Naive thymus-derived CD4-positive, alpha-beta T cell (primary cell): ENCODE measurements around the gene CTTNBP2. TPM values are rescaled to one million over a fixed set of nuclear protein-coding genes. Genes with fewer than 3 reads are reported as not detected.

Source experiments
- ATAC-seq: fragments of 150-1000 bp; cut with Tn5 transposase; 2 replicates; pipeline ENCODE4 v1.10.0; 2021; ENCODE audit warnings: mild to moderate bottlenecking, moderate library complexity
- CTCF ChIA-PET: fragments of 350-600 bp; sonication (Branson Sonifier 250); formaldehyde crosslinking; loops from one replicate; lab custom pipeline; 2021; ENCODE audit warnings: antibody characterized with exemption; lab: Charles Lee
- POLR2A ChIA-PET: fragments of 350-600 bp; sonication (Branson Sonifier 250); formaldehyde crosslinking; loops from one replicate; lab custom pipeline; 2021; ENCODE audit warnings: antibody characterized with exemption, inconsistent platforms; lab: Charles Lee
- DNase-seq, 9 donors: peaks; one replicate each; pipeline versions ENCODE4 v3.0.0 to v3.0.0-alpha.2; 2020 to 2022; ENCODE audit warnings: mixed read lengths in 1 of 9
- H3K27ac ChIP-seq: one replicate; pipeline ENCODE4 v1.7.0; 2013; ENCODE audit warnings: mild to moderate bottlenecking, low read depth, low read length, moderate library complexity
- H3K27me3 ChIP-seq, 2 donors: one replicate each; pipeline ENCODE4 v1.7.0; 2013; ENCODE audit warnings: low read length in 2 of 2, mild to moderate bottlenecking in 2 of 2, moderate library complexity in 2 of 2; ENCODE audit not compliant: control insufficient read depth in 2 of 2, insufficient read depth in 2 of 2
- H3K36me3 ChIP-seq, 3 experiments: 1 replicate in 2 of 3; 2 replicates in 1 of 3; pipeline ENCODE4 v1.7.0; 2013; ENCODE audit warnings: low read length in 3 of 3, mild to moderate bottlenecking in 3 of 3, moderate library complexity in 1 of 3; ENCODE audit not compliant: insufficient read depth in 3 of 3, control insufficient read depth in 2 of 3
- H3K4me1 ChIP-seq, 2 donors: one replicate each; pipeline ENCODE4 v1.7.0; 2013; ENCODE audit warnings: low read length in 2 of 2, mild to moderate bottlenecking in 2 of 2, moderate library complexity in 1 of 2; ENCODE audit not compliant: control insufficient read depth in 2 of 2, insufficient read depth in 2 of 2
- H3K4me3 ChIP-seq: 2 replicates; pipeline ENCODE4 v1.7.0; 2013; ENCODE audit warnings: mild to moderate bottlenecking, low read length
- H3K9me3 ChIP-seq, 3 experiments: 1 replicate in 2 of 3; 2 replicates in 1 of 3; pipeline ENCODE4 v1.7.0; 2013; ENCODE audit warnings: low read length in 3 of 3; ENCODE audit not compliant: control insufficient read depth in 2 of 3
- H3K27ac Mint-ChIP-seq, 9 donors: one replicate each; pipeline ENCODE4 v1.8.0; 2020 to 2022; ENCODE audit warnings: mixed read lengths in 9 of 9, mild to moderate bottlenecking in 8 of 9, moderate library complexity in 5 of 9, inconsistent platforms in 2 of 9
- H3K27me3 Mint-ChIP-seq, 5 donors: one replicate each; pipeline ENCODE4 v1.8.0; 2021 to 2022; ENCODE audit warnings: mixed read lengths in 5 of 5, mild to moderate bottlenecking in 1 of 5
- H3K36me3 Mint-ChIP-seq, 5 donors: one replicate each; pipeline ENCODE4 v1.8.0; 2020 to 2022; ENCODE audit warnings: mixed read lengths in 5 of 5, mild to moderate bottlenecking in 3 of 5, inconsistent platforms in 1 of 5
- H3K4me1 Mint-ChIP-seq, 7 donors: one replicate each; pipeline ENCODE4 v1.8.0; 2020 to 2022; ENCODE audit warnings: mixed read lengths in 7 of 7, mild to moderate bottlenecking in 3 of 7, inconsistent platforms in 1 of 7
- H3K4me3 Mint-ChIP-seq, 10 donors: one replicate each; pipeline ENCODE4 v1.8.0; 2020 to 2022; ENCODE audit warnings: mild to moderate bottlenecking in 10 of 10, mixed read lengths in 10 of 10, moderate library complexity in 6 of 10, inconsistent platforms in 2 of 10
- H3K9me3 Mint-ChIP-seq, 11 donors: one replicate each; pipeline ENCODE4 v1.8.0; 2020 to 2022; ENCODE audit warnings: mixed read lengths in 11 of 11, mild to moderate bottlenecking in 4 of 11, inconsistent platforms in 1 of 11, moderate library complexity in 1 of 11
- intact Hi-C, 2 donors: fragments of 100-400 bp; cut with micrococcal nuclease; formaldehyde crosslinking; loops; one replicate each; pipeline ENCODE4 v1.15.1; 2023
- polyA plus RNA-seq, 2 donors: library from polyadenylated mRNA; unstranded; fragments of 300-500 nt; fragmentation: Illumina TruSeq; gene quantifications; one replicate each; pipeline ENCODE4 v1.2.3, GENCODE V29; 2021
- total RNA-seq, 6 experiments: library from RNA in 5 of 6; stranded (reverse) in 5 of 6; gene quantifications; 1 replicate in 5 of 6; 2 replicates in 1 of 6; pipeline ENCODE4 v1.2.3 and lab custom pipeline; 2021 to 2026

The CTTNBP2 gene
- total and polyA plus RNA-seq, 7 experiments from 2014 or later = 0.16 to 0.30 (median 0.27) TPM; not detected in 4

DNA sequence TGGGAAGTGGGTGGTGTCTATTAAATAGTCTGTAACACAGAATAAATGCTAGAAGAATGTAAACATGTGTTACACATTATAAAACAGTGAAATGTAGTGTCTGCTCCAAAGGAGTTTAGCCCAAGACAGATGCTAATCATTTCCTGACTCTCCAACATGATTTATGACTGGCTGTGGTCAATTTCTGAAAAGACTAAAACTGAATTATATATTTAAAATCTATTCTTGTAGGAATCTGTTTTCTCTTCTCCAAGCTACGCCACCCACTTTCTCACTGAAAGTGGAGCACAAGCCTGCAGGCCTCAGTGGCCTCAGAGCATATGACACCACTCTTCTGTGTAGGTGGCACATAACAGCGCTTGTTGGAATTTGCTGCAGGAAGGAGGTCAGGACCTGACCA lies 44.4 kb downstream of the CTTNBP2 start:
- Histone ChIP-seq H3K4me1 (no peaks in the 10 kb centered on the region), H3K9me3 (no peaks in the 10 kb centered on the region), H3K36me3 (no peaks in the 10 kb centered on the region), H3K4me3 (no peak overlapping the region), H3K27ac (no peak overlapping the region), H3K27me3 (no peaks in the 10 kb centered on the region)
- ChIA-PET POLR2A (no interaction called here), CTCF (no interaction called here)
- ATAC-seq (no peak), DNase-seq (no peak)
- no peaks in the 10 kb centered on the region for H3K36me3 Mint-ChIP-seq
- H3K27me3 Mint-ChIP-seq = peaks cover 0 to 8% (median 5%) of the 10 kb centered on the region in 5 donors
- peaks cover 0 to 7% (median 0%) of the 10 kb centered on the region in 11 donors for H3K9me3 Mint-ChIP-seq
- H3K27ac Mint-ChIP-seq = no peak overlapping the region
- no peak overlapping the region for H3K4me3 Mint-ChIP-seq
- H3K4me1 Mint-ChIP-seq = no peaks in the 10 kb centered on the region
- intact Hi-C loops = no loop called here

DNA sequence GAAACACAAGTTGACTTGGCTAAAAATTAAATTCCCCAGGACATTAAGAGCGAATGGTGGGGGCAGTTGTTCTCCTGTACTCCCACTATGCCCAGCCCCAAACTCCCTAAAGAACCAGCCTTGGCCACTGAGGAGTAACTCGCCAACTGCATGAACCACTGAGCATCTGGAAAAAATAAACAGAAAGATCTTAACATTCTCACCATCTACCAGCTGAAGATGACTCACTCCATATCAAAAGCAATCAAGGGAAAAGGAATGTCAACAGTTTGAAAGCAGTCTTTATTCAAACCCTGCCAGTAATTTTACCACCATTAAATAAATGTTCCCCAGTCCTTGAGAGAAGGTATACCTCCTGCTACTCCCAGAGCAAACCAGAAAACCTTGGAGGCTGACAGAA lies 45.4 kb downstream of the CTTNBP2 start:
- H3K9me3 ChIP-seq = no peaks in the 10 kb centered on the region
- ChIA-PET POLR2A (no interaction called here), CTCF (interaction anchor here (0.5 kb wide), 1 partner anchor 114 kb away, joined by 3 read pairs; no protein-coding TSS in a partner anchor)
- H3K27ac ChIP-seq = no peak overlapping the region
- no peaks in the 10 kb centered on the region for H3K36me3 Mint-ChIP-seq
- H3K4me3 Mint-ChIP-seq = no peak overlapping the region
- H3K27ac Mint-ChIP-seq = no peak overlapping the region
- H3K4me1 ChIP-seq = no peaks in the 10 kb centered on the region
- no peaks in the 10 kb centered on the region for H3K9me3 Mint-ChIP-seq
- H3K36me3 ChIP-seq = no peaks in the 10 kb centered on the region
- H3K27me3 ChIP-seq = no peaks in the 10 kb centered on the region
- H3K27me3 Mint-ChIP-seq = no peaks in the 10 kb centered on the region
- H3K4me3 ChIP-seq = no peak overlapping the region
- intact Hi-C loops = no loop called here
- DNase-seq (no peak), ATAC-seq (no peak)
- no peaks in the 10 kb centered on the region for H3K4me1 Mint-ChIP-seq

DNA sequence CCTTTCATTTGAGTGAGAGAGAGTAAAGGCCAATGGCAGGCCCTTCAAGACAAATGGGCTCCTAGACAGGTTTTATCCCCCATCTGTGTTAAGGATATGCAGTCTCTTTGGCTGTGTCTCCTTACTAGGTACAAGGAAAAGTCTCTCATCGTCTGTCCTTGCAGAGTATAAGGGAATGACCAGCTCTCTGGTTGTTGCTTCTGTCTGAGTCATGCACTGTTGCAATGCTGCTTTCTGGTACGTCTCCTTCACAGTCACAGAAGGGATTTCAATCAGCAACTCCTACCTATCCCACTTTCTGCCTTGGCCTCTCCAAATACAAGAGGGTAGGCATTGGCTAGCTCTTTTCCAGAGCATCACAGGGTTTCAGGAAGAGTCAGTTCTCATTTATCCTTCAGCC lies 48.1 kb downstream of the CTTNBP2 start:
- no peaks in the 10 kb centered on the region for H3K4me1 ChIP-seq
- intact Hi-C loops = no loop called here
- H3K4me3 ChIP-seq = no peak overlapping the region
- ATAC-seq (no peak), DNase-seq (no peak)
- CTCF ChIA-PET = no interaction called here
- no peaks in the 10 kb centered on the region for H3K27me3 ChIP-seq
- Mint-ChIP-seq H3K4me1 (no peaks in the 10 kb centered on the region), H3K36me3 (no peaks in the 10 kb centered on the region), H3K27ac (no peak overlapping the region), H3K9me3 (no peaks in the 10 kb centered on the region), H3K27me3 (no peaks in the 10 kb centered on the region), H3K4me3 (no peak overlapping the region)
- H3K27ac ChIP-seq = no peak overlapping the region
- H3K9me3 ChIP-seq = no peaks in the 10 kb centered on the region
- POLR2A ChIA-PET = no interaction called here
- H3K36me3 ChIP-seq = no peaks in the 10 kb centered on the region

DNA sequence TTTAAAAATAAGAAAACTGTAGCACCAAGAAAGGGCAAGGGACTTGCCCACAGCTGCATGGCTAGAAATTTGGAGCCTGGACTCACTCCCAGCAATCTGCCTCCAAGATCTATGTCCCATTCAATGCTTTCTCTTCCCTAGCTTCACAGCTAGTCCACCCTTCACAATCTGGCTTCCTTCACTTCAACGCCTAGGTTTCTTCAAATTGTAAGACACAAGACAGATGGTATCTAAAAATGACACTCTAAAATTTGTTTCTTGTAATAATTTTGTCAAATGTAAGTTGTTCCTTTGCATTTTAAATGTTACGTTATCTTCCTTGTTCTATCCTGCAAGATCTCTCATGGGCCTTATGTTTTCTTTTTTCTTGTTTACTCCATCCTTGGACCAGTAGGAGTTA lies 48.6 kb downstream of the CTTNBP2 start:
- Histone ChIP-seq H3K27me3 (no peaks in the 10 kb centered on the region), H3K36me3 (no peaks in the 10 kb centered on the region), H3K9me3 (no peaks in the 10 kb centered on the region), H3K27ac (no peak overlapping the region), H3K4me1 (no peaks in the 10 kb centered on the region), H3K4me3 (no peak overlapping the region)
- no peak for ATAC-seq
- no peak overlapping the region for H3K27ac Mint-ChIP-seq
- CTCF ChIA-PET = no interaction called here
- DNase-seq = no peak
- H3K27me3 Mint-ChIP-seq = peaks cover 0 to 3% (median 0%) of the 10 kb centered on the region in 5 donors
- no peaks in the 10 kb centered on the region for H3K9me3 Mint-ChIP-seq
- no peaks in the 10 kb centered on the region for H3K36me3 Mint-ChIP-seq
- H3K4me1 Mint-ChIP-seq = no peaks in the 10 kb centered on the region
- no peak overlapping the region for H3K4me3 Mint-ChIP-seq
- intact Hi-C loops = no loop called here
- POLR2A ChIA-PET = no interaction called here

DNA sequence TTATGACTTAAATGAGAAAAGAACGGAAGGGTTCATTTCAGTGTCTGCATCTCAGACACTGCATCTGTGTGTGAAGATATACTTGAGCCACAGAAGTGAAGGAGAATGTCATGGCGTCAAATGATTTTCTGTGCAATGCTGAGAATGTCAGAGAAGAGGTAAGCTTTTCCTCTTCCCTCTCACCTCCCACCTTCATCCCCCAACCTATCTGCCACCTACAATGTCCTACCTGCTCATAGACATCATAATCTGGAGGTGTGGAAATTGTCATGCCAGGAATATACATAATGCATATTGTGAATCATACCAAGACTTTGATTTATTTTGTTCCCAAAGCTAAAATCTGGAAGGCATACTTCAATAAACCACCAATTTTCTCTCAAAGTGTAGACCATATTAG lies 53.7 kb downstream of the CTTNBP2 start:
- Histone ChIP-seq H3K36me3 (no peaks in the 10 kb centered on the region), H3K4me1 (no peaks in the 10 kb centered on the region), H3K4me3 (no peak overlapping the region), H3K27me3 (no peaks in the 10 kb centered on the region), H3K27ac (no peak overlapping the region), H3K9me3 (no peaks in the 10 kb centered on the region)
- DNase-seq (no peak), ATAC-seq (no peak)
- H3K4me1 Mint-ChIP-seq = no peaks in the 10 kb centered on the region
- ChIA-PET POLR2A (no interaction called here), CTCF (no interaction called here)
- no peaks in the 10 kb centered on the region for H3K36me3 Mint-ChIP-seq
- no peaks in the 10 kb centered on the region for H3K9me3 Mint-ChIP-seq
- no peak overlapping the region for H3K4me3 Mint-ChIP-seq
- H3K27me3 Mint-ChIP-seq = peaks cover 0 to 7% (median 0%) of the 10 kb centered on the region in 5 donors
- H3K27ac Mint-ChIP-seq = no peak overlapping the region
- intact Hi-C loops = no loop called here

DNA sequence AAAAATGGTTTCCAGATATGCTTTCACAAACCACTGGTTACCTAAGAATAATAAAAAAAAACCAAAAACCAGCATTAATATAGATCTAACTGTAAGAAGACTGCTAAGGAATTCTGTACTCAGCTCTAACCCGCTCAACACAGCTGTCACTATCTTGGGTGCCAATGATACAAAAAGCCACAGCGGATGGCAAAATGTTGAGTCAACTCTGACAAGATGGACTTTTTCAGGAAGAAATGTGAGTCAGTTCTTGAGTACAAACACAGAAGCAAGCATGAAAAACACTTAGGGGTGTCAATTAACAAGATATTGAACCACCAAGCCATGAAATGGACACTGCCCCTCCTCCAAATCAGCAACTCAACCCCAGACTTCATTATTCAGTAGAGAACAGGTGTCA lies 55.0 kb downstream of the CTTNBP2 start:
- H3K9me3 ChIP-seq = no peaks in the 10 kb centered on the region
- H3K27me3 ChIP-seq = no peaks in the 10 kb centered on the region
- no peak overlapping the region for H3K4me3 ChIP-seq
- no peak overlapping the region for H3K4me3 Mint-ChIP-seq
- H3K36me3 ChIP-seq = no peaks in the 10 kb centered on the region
- intact Hi-C loops = no loop called here
- H3K4me1 ChIP-seq = no peaks in the 10 kb centered on the region
- peaks cover 0 to 7% (median 0%) of the 10 kb centered on the region in 5 donors for H3K27me3 Mint-ChIP-seq
- ChIA-PET POLR2A (no interaction called here), CTCF (no interaction called here)
- H3K4me1 Mint-ChIP-seq = no peaks in the 10 kb centered on the region
- no peak for DNase-seq
- no peak overlapping the region for H3K27ac ChIP-seq
- no peaks in the 10 kb centered on the region for H3K36me3 Mint-ChIP-seq
- H3K27ac Mint-ChIP-seq = no peak overlapping the region
- ATAC-seq = no peak
- H3K9me3 Mint-ChIP-seq = no peaks in the 10 kb centered on the region

DNA sequence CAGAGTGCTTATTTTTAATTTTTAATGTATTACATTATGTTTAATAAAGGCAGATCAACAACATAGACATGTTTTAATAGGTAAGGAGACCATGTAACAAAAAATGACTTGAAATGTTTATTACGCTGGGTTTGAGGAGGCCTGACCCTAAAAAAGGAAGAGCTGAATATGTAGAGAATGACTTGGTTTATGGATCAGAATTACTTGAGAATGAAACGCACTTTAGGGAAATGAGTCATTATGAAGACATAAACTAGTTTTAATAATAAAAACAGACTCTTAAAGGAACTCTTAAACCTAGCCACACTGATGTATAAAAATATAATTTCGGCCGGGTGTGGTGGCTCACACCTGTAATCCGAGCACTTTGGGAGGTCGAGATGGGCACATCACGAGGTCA lies 56.5 kb downstream of the CTTNBP2 start:
- ATAC-seq = no peak
- H3K9me3 Mint-ChIP-seq = no peaks in the 10 kb centered on the region
- CTCF ChIA-PET = no interaction called here

More for the DNA sequence above, 56.5 kb downstream of the CTTNBP2 start:
- no peaks in the 10 kb centered on the region for H3K9me3 ChIP-seq
- no peaks in the 10 kb centered on the region for H3K4me1 Mint-ChIP-seq
- H3K27ac Mint-ChIP-seq = no peak overlapping the region
- no peaks in the 10 kb centered on the region for H3K36me3 Mint-ChIP-seq
- POLR2A ChIA-PET = no interaction called here
- H3K4me3 ChIP-seq = no peak overlapping the region
- no peaks in the 10 kb centered on the region for H3K4me1 ChIP-seq
- H3K4me3 Mint-ChIP-seq = no peak overlapping the region
- H3K27me3 ChIP-seq = no peaks in the 10 kb centered on the region
- DNase-seq = no peak
- peaks cover 0 to 7% (median 0%) of the 10 kb centered on the region in 5 donors for H3K27me3 Mint-ChIP-seq
- H3K27ac ChIP-seq = no peak overlapping the region
- intact Hi-C loops = no loop called here
- no peaks in the 10 kb centered on the region for H3K36me3 ChIP-seq
